NCI-H524 (cell line): ENCODE results near the gene ILDR1.
A peak's percentile ranks its signal among the peaks of the same experiment; 100 is the strongest.
"Not testable (repeated sequence)": the region's sequence is repeated elsewhere in the genome, so short reads cannot be mapped to it uniquely, and the experiment has no call there.

ENCODE experiments used
- DNase-seq, 2 experiments: peaks; one replicate each; lab custom pipeline; 2025; lab: John Stamatoyannopoulos, UW

Gene ILDR1

GRCh38 chr3:122021811-122022401 lies at the start of gene ILDR1:
ILDR1 (minus strand) TSS chr3:122022247; CDS start chr3:122022077, 170 bp downstream.
- peak in 1 of 2 experiments; percentile 23 for DNase-seq

GRCh38 chr3:122067588-122068240 lies 45.7 kb upstream of the ILDR1 start:
- DNase-seq = no peak

GRCh38 chr3:122067214-122067550 lies 45.1 kb upstream of the ILDR1 start:
- DNase-seq = no peak

- DNase-seq = no peak
Observed at GRCh38 chr3:122066331-122067213, 44.5 kb upstream of the ILDR1 start.

GRCh38 chr3:122064326-122064725 lies 42.3 kb upstream of the ILDR1 start:
- no peak for DNase-seq

GRCh38 chr3:122063908-122064307 lies 41.9 kb upstream of the ILDR1 start:
- no peak for DNase-seq

- no peak for DNase-seq
Observed at GRCh38 chr3:122060040-122060698, 38.1 kb upstream of the ILDR1 start.

GRCh38 chr3:122058294-122058693 lies 36.2 kb upstream of the ILDR1 start:
- no peak for DNase-seq

GRCh38 chr3:122057671-122058070 lies 35.6 kb upstream of the ILDR1 start:
- no peak for DNase-seq

- no peak for DNase-seq
Observed at GRCh38 chr3:122055215-122055614, 33.2 kb upstream of the ILDR1 start, which contains the start of gene CD86. CD86 (plus strand) TSS chr3:122055362; CDS start chr3:122055490, 128 bp downstream.

- no peak for DNase-seq
Observed at GRCh38 chr3:122052968-122053367, 30.9 kb upstream of the ILDR1 start.

- DNase-seq = not testable (repeated sequence)
Observed at GRCh38 chr3:122047773-122048172, 25.7 kb upstream of the ILDR1 start.

- not testable (repeated sequence) for DNase-seq
Observed at GRCh38 chr3:122047296-122047695, 25.2 kb upstream of the ILDR1 start.

- DNase-seq = no peak
Observed at GRCh38 chr3:122033023-122033422, 11.0 kb upstream of the ILDR1 start.

GRCh38 chr3:122032531-122032930 lies 10.5 kb upstream of the ILDR1 start:
- DNase-seq = no peak

GRCh38 chr3:122031123-122031468 lies 9.0 kb upstream of the ILDR1 start:
- no peak for DNase-seq

- no peak for DNase-seq
Observed at GRCh38 chr3:122030381-122031122, 8.5 kb upstream of the ILDR1 start.

- no peak for DNase-seq
Observed at GRCh38 chr3:122025296-122025695, 3.2 kb upstream of the ILDR1 start.

GRCh38 chr3:122024800-122025199 lies 2.8 kb upstream of the ILDR1 start:
- no peak for DNase-seq

- no peak for DNase-seq
Observed at GRCh38 chr3:122023335-122023910, 1.4 kb upstream of the ILDR1 start.

- no peak for DNase-seq
Observed at GRCh38 chr3:122021037-122021436, 1.0 kb downstream of the ILDR1 start.
